Stimulated activated CD8-positive, alpha-beta memory T cell treated with anti-CD3 and anti-CD28 coated beads, Interleukin-4, amount 100 ng/mL, for 24 hours (primary cell): Measurements from ENCODE around the gene PFN1.
A peak's percentile ranks its signal among the peaks of the same experiment; 100 is the strongest.

ENCODE experiments used
- DNase-seq: peaks from one replicate; pipeline ENCODE4 v3.0.0-alpha.2; 2020; ENCODE audit warnings: low read depth

The PFN1 gene

DNA sequence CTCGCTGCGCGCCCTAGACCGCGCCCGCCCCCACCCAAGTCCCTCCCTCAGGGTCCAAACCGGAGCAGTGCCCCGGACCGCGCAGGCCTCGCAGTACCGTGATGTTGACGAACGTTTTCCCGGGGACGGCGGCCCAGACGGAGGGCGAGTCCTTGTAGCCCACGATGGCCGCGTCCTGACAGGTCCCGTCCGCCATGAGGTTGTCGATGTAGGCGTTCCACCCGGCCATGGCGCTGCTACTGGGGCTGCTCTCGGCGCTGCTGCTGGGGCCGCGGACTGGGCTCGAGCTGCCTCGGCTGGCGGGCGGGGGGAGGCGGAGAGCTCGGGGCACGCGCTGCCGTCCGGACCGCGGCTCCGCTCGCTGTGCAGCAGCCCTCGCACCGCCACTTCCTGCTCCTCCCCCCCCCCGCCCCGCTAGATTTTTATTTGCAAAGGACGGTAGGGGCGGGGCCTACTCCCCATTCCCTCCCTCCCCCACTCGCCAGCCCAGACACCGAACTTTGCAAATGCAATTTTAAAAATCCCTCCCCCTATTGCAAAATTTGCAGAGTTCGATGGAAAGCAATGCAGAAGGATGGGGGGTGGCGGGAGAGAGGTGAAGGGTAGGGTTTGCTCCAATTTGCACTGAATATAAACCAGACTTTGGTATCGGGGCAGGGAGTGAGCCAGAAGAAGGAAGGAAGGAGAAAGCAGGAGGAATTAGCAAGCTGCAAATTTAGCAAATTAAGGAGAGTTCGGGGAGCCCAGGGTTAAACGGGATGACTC lies at the start of gene PFN1:
PFN1 (minus strand) TSS at position 365 of the 765 bp plus-strand sequence; CDS start at position 229, 136 bp downstream.
- DNase-seq: peak; percentile 87

DNA sequence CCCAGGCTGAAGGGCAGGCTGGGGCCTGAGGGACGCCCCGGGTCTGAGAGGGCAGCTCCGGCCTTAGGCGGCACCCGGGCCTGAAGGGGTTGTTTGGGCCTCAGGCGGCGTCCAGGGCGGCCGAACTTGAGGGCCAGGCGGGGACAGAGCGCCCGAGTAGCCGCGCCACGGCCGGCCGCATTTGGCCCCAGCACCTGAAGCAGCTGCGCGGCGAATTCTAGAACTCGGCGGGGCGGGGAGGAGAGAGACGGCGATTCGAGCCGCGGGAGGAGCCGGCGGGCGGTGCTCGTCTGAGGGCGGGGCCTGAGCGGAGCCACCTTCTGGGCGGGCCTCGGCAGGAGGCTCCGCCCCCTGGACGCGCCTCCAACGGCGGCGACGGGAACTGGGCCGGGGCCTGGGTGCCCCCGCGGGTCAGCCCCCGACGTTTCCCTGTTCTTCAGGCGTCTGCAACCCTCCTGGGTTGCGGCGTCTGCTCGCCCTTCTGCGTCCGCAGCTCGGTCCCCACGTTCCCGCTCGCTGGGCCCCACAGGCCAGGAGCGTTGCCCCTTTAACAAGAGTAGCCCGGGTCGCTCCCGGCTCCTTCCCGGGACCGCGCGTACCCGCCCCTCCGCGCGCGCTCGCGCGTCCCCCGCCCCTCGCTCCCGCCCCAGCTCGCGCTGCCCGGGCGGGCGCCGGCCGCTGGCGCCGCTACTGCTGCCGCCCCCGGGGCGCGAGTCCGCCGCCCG lies 49.1 kb upstream of the PFN1 start, which contains the start of the genes INCA1 and KIF1C:
INCA1 (minus strand) TSS at position 221 of the 725 bp plus-strand sequence. CDS start 3,085 bp downstream, outside the sequence.
KIF1C (plus strand) TSS at position 649 of the 725 bp plus-strand sequence. CDS start 2,297 bp downstream, outside the sequence.
- DNase-seq: peak; percentile 81

DNA sequence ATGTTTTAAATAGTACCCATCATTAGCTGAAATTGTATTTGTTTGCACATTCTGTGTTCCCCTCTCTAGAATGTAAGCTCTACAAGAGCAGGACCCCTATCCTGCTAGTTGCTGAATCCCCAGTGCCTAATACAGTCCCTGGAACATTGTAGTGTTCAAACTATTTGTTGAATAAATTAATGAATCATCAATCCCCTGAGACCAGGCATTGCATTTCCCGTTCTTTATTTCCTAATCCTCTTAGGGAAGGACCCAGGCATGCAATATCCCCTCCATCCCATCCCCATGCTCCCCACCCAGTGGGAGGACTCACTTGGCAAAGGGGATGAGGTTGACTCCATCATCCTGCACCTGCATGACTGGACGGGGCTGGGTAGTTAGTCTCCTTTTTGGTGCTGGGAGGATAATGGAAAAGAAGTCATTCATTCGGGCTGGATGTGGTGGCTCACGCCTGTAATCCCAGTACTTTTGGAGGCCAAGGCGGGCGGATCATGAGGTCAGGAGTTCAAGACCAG lies 45.8 kb upstream of the PFN1 start:
- no peak for DNase-seq

DNA sequence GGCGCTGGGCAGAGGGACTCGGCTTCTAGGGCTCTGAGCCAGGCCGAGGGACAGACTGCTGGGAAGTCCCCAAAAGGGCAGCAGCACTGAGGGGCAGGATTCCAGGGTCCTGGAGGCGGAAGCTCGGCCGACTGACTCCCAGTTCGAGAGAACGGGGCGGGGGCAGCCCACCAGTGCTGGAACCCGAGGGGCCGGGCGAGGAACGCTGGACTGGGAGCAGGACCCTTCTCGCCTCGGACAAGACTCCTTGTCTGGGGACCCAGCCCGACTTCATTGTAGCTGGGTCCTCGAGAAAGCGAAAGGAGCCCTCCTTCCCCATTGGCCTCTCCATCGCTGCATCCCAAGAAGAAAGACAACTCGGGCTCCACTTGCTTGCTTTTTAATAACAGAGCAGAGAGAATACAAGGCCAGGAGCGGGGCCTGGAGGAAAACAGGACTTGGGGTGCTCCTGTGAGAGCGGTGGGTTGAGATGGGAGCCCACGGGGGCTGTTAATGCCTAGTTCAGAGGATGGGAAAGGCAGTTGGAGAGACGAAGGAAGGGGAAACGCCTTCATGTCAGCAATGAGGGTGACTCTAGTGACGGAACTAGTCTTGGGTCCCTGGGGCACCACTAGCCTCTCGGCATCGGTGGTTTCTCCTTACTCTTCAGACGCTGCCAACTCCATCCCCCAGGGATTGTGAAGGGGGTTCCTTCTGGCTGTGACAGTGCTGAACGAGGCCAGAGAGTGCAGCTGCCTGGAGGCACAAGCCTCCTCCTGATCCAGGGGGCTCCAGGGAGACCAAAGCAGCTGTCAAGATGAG lies 39.6 kb upstream of the PFN1 start:
- DNase-seq: no peak

DNA sequence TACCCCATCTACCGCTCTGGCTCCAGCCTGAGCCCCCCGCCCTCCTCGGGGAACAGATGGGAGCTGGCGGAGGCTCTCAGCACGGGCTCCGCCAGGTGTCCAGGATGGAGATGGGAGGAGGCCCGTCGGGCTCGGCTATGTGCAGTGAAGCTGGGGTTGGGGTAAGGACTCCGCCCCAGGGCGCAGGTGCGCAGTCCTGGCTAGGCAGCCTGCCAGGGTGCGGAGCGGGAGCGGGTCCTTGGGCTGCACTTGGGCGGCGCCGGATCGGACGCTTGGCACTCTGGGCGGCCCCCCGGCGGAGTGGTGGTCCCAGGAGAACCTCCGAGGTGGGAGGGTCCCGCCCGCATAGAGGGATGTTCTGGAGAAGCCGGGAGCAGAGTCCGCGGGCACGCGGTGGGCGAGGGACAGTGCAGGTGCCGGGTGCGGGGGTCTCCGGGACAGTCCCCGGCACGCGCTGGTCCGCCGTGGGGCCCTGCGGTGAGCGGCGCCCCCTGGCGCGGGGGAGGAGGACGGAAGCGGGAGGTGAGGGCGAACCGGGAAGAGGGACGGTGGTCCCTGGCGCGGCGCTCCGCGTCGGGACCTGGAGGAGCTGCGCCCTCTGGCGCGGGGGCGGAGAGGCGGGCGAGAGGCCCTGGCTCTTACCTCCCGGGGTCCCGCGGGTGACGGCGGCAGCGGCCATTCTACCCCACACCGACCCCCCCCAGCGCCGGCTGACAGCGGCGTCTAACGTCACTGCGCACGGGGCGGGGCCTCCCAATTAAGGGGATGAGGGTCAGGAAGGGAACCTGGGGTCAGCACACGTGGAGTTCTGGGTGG lies 38.8 kb upstream of the PFN1 start, which contains the start of gene CAMTA2:
CAMTA2 (minus strand) TSS at position 725 of the 816 bp plus-strand sequence. CDS start 1,453 bp downstream, outside the sequence.
- DNase-seq: peak; percentile 84

DNA sequence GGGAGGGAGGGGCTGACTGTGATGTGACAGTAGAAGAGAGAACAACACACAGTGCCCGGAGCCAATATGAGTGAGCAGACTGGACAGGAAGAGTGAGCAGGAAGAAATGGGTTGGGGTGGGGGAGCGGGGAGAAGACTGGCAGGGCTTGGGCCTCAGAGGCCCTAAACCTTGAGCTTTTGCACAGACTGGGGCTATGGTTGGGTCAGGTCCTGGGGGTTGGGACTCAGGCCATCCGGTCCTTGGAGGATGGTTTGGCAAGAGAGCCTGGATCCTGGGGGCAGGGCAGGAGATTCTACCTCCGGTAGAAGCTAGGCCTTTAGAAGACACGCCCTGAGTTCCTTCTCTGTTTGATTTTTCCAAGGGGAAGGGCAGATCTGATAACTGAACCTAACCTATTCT lies 38.1 kb upstream of the PFN1 start:
- no peak for DNase-seq

DNA sequence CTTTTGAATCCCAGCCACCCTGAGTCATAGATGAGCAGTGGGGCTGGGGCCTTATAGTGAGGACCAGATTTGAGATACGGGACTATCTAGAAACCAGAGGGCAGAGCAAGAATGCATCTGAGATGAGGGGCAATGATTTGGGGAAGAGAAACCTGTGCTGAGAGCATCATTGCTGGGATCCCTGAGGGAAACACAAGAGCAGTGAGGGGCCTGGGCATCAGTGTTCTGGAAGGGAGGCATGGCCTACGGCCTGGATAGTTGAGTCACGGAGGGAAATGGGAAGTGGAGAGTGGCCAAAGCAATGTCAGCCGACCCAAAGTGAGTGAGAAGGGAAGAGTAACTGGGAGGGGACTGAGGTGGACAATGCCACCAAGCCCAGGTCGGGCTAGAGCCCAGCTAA lies 34.0 kb upstream of the PFN1 start:
- no peak for DNase-seq

DNA sequence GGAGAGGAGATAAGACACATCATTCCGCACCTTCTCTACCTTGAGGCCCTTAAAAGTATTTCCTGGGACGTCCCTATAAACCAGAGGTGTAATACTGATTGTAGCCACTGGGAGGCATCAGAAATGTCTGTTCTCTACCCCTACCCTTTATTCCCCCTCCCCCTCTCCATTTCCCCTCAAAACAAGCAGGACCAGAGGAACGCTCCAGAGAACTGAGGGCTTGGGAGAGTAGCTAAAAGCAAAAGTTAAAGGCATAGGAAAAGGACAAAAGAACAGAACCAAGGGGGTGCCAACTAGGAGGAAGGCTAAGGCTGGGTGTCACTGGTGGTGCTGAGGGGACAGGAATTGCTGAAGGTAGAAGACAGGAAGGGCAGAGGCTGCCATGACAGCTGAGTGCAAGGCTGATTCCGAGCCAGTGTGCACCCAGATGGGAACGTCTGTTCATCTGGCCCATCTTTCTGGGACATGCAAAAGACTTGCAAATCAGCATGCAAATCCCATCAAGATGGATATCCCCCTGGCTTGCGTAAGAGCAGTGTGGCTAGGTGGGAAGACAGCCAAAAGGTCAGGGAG lies 32.4 kb upstream of the PFN1 start:
- DNase-seq: no peak

DNA sequence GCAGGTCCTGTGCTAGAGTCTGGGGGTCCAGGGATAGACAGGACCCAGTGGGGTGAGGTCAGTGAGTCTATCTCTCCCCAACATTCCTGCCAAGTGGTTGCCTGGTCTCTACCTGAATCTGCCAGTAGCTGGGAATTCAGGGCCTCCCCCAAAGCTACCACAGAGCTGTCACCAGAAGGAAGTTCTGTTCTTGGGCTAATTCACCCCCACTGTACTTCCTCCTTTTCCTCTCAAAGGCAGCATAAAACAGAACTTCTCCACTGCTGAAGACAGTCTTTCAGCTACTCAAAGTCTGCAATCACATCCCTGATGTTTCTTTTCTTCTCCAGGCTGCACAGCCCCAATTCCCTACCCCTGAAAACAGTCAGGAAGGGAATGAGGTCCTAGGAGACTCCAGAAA lies 30.4 kb upstream of the PFN1 start:
- DNase-seq: no peak

DNA sequence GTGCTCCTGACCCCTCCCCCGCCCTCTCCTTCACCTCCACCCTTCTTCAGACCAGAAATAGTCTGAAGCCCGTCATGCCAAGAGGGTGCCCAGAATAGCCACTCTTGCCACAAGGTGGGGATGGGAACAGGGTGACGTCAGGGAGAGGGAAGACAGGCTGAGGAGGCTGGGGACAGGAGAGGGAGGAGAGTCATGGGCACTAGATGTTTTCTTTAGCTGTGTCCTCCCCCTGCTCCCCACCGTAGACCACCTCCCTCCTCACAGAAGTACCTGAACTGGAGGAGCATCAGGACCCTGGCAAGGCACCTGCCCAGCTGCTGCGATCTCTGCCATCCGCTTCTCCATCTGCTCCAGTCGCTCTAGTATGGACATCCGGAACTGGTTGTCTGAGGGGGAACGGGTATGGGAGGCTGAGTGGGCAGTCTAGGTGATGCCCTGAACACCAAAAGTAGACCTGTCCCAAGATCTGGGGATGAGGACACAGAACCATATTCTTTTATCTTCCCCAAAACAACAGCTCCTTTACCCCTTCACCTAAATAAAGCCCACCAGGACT lies 25.9 kb upstream of the PFN1 start:
- no peak for DNase-seq

DNA sequence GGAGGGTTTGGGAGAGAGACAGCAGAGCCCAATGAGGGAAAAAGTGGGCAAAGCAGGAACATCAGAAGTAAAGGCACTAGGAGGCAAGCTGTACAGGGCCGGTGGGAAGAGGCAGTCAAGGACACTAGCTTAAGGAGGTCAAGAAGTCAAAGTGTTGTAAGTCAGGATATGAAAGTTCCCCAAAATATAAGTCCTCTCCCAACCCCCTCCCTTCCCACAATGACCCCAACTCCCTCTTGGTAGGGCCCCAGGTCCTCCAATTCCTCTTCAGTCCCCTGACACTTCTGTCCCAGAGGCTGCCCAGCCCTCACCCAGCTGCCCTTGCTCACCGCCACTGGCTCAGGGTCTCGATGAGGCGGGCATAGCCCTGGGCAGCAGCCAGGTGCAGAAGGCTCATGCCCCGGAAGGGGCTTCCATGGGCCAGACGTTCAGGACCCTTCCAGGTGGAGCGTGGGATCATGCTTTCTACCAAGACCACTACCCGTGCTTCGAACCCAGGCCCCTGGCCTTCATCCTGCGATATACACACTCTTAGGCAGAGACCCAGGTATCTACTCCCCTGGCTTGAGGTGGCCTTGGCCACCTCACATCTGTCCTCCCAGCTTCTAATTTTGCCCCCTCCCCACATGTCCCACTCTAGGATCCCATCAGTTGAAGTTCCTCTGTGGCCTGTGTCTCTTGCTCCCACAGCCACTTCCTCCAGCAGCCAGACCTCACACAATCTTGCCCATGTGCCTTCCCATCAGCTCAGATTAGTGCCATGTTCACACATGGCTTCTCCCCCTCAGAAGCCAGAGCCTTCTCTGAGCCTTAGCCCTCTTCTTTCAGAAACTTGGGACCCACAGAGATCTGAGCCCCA lies 25.2 kb upstream of the PFN1 start:
- no peak for DNase-seq

DNA sequence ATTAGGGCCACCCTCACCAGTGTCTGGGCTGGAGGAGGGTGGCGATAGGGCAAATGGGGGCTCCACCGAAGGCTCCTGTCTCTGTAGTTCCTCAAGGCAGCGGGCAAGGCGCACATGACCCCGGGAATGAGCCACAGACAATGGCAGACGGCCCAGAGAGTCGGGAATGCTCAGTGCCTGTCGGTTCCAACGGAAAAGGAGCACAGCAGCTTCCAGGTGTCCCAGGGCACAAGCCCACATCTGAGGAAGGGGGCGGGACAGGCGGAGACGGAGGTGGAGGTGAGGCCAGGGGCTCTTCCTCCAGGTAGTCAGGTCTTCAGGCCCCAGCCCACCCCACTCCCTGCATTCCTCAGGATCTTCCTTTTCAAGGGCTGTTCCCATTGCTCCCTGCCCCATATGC lies 24.4 kb upstream of the PFN1 start:
- no peak for DNase-seq

DNA sequence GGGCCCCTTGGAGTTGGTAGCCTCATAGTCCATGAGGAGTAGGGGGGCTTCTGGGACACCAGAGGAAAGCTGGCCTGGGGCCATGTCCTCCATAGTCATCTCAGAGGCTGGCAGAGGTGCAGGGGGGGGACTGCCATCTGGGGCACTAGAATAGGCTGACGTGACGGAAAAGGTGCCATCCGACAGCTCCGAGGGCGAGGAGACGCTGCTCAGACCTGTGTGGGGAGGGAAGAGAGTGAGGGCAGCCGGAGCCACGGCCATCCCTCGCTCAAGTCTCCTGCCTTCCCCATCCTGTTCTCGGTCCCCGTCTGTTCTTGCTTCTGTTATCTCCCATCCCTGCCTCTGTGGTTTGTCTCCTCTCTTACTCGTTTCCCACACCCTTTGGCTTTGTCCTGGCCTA lies 24.0 kb upstream of the PFN1 start:
- DNase-seq: no peak

DNA sequence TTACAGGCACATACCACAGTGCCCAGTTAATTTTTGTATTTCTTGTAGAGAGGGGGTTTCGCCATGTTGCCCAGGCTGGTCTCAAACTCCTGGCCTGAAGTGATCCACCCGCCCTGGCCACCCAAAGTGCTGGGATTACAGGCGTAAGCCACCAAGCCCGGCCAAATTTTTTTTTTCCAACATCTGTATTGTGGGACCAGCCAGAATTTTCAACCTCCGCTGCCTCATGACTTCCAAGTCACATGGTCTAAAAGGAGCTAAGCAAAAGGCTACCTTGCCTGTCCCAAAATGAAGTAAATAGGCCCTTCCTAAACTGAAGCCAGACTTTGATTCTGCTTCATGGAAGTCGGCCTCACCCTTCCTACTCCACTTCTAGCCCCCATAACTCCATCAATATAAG lies 23.5 kb upstream of the PFN1 start:
- no peak for DNase-seq

DNA sequence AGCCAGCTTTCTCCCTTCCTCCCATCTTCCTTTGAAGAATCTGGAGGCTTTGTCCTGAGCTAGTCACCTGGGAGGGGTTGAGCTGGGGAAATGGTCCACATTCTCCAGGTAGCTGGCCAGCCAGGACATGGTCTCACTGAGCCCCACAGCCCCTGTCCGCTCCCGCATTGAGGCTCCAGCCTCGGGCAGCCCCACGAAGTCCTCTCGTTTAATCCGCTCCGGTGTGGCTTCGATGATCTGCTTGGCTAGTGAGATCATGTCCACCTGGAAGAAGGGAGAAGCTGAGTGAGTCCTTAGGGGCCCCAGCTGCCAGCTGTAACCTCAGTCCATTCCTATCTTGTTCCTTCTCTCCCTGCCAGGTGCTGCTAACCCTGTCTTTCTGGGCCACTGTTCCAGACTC lies 21.9 kb upstream of the PFN1 start:
- DNase-seq: no peak

DNA sequence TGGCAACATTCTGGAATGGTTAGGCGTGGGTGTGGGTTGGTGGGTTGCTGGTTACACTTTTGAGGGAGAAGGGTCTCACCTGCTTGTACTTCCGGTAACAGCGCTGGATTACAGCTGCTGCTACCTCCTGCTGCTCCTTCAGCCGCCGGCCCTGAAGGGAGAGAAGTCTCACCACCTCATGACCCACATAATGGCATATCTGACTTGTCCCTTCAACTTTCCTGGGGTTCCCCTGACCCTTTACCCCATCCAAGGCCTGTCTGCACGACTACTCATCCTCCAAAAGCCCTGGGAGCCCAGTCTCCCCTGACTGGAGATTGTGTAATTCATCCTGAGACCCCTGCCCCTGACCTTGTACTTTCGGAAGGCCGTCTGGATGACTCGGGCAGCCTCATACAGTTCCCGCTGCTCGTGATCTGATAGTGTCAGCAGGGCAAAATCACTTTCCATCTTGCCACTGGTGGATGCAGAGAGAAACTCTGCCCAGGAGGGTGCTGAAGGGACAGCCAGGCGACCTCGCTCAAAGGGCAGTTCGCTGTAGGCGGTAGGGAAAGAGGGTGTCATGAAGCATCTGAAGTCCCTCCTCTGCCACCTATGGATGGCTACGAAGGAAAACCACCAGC lies 21.3 kb upstream of the PFN1 start:
- no peak for DNase-seq

DNA sequence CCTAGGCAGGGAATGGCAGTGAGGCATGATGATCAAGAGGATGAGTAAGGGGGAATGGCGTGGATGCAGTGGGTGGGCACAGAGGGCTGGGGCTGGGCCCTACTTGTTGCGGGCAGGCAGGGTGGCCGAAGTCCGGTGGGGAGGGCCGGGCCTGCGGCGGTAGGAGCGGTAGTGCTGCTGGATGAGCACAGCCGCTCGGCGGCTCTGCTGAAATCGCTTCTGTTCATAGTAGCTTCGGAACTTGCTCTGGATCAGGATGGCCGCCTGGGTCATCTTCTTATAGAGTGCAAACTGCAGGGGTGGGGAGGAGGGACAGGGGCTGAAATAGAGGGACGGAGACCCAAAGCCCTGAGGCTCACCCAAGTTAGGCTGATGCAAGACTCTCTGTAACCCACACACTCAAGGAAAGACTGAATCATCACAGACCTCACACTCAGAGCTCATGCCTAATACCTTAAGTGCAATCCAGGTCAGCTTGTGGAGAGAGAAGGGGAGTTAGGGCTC lies 20.8 kb upstream of the PFN1 start:
- DNase-seq: no peak

DNA sequence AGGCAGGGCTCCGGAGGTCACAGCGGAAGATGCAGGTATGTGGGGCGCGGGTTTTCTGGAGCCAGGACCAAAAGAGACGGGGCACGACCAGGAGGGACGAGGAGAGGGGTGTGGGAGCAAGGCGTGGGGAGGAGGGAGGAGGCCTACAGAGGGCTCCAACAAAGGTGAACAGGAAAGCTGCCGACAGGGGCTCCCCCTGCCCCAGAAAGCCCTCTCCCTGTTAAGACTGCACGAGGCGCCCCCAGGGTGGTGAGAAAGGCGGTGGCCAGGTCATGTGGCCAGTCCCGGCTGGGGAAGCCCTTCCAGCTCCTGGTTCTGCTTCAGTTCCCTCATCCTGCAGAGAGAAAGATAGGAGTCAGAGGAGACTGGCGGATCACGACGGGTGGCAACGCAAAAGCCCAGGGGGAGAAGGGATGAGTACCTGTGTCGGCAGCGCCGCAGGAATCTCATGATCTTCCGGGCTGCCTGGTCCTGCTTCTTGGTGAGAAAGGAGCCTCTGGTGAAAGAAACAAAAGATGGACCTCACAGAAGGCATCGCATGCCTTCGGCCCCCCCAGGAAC lies 20.2 kb upstream of the PFN1 start:
- DNase-seq: no peak
